ENCODE data around the gene NUP153.

DNA sequence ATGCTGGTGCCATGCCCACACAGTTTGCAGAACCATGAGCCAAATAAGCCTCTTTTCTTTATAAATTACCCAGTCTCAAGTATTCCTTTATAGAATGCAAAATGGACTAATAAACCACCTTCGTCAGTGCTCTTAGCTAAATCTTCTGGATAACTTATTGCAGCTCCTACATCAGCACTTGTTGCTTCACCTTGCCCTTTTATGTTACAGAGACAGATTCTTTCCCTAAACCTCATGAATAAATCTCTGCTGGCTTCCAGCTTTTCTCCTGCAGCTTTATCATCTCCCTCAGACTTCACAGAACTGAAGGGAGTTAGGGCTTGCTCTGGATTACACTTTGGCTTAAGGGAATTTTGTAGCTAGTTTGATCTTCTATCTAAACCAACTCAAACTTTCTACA lies 22.6 kb downstream of the NUP153 start:
- TF ChIP-seq GATA2 (IDR thresholded peaks at IDR 0.05; ENCODE audit: low read depth, low read length) (no peak), GATA3 (IDR thresholded peaks at IDR 0.05; ENCODE audit: low read depth, low read length) (no peak)
